HG03378 (cell line): Measurements from ENCODE around the gene OTUD7B.
"Not testable (repeated sequence)": the region's sequence is repeated elsewhere in the genome, so short reads cannot be mapped to it uniquely, and the experiment has no call there.

Experiments used
- ATAC-seq: cut with Tn5 transposase; IDR thresholded peaks from one replicate; pipeline ENCODE4 v1.9.1; 2021; ENCODE audit warnings: mild to moderate bottlenecking, moderate library complexity; ENCODE audit not compliant: unreplicated experiment

The OTUD7B gene

DNA sequence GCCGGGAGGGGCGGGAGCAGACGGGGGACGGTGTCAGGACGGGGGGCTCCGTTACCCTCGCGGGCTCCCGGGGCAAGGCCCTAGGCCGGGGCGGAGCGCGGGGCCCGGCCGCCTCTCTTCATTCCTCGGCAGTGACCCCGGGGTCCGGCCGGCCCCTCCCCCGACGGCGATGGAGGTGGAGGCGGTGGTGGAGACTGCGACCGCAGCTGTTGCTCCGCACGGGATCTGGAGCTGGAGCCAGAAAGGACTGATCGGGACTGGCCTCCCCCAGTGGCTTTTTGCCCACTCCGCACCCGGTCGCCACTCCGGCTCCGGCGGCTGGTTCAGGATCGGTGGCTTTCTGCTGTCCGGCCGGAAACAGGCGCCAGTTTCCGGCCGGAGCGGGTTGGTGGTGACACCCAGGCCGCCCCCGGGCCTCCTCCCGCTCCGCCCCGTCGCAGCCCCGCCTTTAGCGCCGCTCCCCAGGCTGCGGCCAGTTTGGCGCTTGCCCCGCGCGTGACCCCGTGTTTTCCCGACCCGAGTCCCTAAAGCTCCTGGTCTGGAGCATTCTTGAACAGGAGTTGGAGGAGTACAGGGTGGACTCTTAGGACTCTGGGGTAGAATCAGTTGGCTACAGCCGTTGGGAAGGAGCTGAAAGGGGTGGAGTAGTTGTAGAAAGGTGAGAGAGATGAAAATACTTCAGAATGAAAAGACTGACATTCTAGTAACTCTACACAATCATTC, at the start of gene OTUD7B:
TSS of gene OTUD7B (minus strand) at position 334 of the 723 bp plus-strand sequence. CDS start 33,216 bp downstream, outside the sequence.
- ATAC-seq: no peak

GRCh38 chr1:150060260-150060659, 49.7 kb upstream of the OTUD7B start:
- no peak for ATAC-seq

DNA sequence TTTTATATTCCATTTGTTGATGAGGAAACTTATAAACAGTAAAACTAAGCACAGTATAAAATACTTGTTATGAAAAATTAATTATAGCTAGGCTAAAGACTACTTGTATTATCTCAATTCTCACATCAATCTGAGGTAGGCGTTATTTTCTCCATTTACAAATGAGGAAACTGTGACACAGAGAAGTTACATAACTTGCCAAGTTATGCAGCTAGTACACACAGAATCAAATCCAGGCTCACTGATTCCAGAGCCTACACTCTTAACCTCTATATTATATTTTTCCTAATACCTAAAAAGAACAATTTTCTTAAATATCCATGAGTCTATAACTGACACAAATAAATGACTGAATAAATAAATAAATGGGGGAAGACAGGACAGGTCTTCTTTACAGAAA, 45.9 kb upstream of the OTUD7B start:
- no peak for ATAC-seq

DNA sequence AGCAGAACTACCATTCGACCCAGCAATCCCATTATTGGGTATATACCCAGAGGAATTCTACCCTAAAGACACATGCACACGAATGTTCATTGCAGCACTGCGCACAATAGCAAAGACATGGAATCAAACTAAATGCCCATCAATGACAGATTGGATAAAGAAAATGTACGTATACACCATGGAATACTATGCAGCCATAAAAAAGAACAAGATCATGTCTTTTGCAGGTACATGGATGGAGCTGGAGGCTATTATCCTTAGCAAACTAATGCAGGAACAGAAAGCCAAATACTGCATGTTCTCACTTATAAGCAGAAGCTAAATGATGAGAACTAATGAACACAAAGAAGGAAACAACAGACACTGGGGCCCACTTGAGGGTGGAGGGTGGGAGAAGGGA, 45.0 kb upstream of the OTUD7B start:
- not testable (repeated sequence) for ATAC-seq

DNA sequence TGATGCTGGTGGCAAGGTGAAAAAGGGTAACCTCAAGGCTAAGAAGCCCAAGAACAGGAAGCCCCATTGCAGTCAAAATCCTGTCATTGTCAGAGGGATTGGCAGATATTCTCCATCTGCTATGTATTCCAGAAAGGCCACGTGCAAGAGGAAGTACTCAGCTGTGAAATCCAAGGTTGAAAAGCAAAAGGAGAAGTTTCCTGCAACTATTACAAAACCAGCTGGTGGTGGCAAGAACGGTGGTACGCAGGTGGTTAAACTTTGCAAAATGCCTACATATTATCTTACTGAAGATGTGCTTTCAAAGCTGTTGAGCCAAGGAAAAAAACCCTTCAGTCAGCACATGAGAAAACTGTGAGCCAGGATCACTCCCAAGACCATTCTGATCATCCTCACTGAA, 43.4 kb upstream of the OTUD7B start:
- ATAC-seq: no peak

GRCh38 chr1:150051905-150052412, 41.4 kb upstream of the OTUD7B start:
- ATAC-seq: not testable (repeated sequence)

- no peak for ATAC-seq
Measured at GRCh38 chr1:150051089-150051373, 40.5 kb upstream of the OTUD7B start.

DNA sequence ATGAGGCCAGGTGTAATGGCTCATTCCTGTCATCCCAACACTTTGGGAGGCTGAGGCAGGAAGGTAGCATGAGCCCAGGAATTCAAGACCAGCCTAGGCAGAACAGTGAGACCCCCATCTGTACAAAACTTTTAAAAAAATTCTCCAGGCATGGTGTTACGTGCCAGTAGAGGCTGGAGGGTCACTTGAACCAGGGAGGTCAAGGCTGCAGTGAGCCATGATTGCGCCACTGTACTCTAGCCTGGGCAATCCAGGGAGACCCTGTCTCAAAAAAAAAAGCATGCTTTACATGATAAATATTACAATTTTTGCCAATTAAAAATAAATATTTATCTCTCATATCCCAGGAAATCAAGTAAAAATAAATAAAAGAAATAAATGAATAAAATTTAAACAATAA, 39.4 kb upstream of the OTUD7B start:
- no peak for ATAC-seq

DNA sequence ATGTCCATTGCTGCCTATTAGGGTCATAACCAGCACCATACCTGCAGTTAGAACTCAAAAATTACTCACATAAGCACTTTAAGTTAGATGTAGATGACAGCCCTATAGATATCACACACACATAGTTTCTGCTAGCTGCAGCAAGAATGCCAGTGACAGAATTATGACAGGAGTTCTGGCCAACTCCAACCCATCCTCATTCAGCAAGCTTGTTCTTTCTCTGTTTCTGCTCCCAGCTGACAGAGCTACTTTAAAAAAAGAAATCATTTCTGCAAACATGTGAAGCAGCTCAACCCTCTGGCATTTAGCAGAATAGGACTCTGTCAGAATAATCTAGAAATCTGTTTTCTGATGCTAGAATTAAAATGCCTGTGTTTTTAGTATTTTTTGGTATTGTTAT, 23.8 kb upstream of the OTUD7B start:
- ATAC-seq: no peak

GRCh38 chr1:150028322-150028721, 17.8 kb upstream of the OTUD7B start:
- no peak for ATAC-seq

DNA sequence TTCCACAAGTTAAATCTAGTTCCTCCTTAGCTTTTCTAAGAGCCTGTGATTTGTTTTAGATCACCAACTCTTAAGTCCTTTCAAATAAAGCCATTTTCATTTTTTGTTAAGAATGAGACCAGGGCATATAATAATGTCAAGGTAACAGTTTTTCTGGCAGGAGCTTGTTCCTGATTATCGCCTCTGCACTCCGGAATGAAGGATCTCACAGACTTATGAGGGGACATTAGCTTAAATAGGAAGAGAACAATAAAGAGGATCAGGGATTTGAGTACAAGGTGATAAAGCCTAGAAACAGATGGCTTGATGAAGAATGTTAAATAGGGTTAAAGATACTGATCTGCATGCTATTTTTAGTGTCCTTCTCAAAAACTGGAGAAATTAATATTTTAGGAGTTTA, 13.6 kb upstream of the OTUD7B start:
- no peak for ATAC-seq

DNA sequence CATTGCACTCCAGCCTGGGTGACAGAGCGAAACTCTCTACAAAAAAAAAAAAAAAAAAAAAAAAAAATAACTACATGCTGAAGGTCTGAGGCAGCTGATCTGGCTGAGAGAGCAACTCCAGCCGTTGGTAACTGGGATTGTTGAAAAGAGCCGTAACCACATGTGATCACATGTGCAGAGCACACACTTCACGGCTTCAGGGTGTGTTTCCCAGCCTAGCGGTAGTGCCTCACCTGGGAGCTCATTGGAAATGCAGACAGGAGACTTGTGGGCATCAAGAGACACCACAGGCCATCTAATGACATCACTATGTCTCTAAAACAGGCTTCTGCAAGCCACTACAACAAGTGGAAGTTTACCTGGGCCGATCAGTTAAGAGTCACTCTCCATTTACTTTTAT, 11.8 kb upstream of the OTUD7B start:
- ATAC-seq: no peak

DNA sequence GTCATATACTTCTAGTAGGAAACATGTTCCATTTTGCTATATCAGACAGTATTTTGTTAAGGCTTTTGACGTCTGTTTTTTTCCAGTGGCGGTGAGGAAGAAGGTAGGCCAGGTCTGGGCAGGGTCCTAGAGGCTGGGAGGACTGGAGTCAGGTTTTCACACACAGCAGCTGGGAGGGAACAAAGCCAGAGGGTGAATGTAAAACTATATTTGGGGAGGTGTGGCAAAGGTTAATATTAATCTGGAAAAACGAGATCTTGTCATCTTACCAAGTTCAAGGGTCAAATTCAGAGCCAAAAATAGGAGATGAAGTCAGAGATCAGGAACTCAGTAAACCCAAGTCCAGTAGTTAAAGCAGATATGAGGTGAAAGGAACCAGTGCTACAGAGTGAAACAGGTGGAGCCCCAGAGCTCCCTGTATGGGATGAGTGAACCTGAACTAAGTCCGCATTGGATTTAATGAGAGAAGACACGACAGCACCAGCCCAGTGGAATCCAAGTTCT, 10.7 kb upstream of the OTUD7B start:
- ATAC-seq: no peak

DNA sequence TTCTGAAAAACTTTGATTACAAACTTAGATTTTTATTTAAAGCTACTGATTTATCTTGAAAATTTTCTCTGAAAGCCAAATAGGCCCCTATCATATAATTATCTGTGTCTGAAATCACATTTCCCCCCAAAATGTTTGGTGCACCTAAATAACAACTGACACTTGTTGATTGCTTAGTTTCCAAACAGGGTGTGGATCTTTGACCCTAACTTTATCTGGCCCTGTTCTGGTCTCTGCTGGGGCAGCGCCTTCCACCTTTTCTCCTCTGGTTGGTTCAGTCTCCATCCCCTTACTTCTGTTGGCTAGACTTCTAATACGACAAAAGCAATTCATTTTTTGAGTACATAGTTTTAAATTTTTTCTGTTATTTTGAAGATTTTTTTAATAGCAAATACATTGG, 10.2 kb upstream of the OTUD7B start:
- ATAC-seq: no peak

GRCh38 chr1:150018165-150018564, 7.6 kb upstream of the OTUD7B start:
- ATAC-seq: no peak

- ATAC-seq: no peak
Measured at GRCh38 chr1:150017206-150017750, 6.8 kb upstream of the OTUD7B start.

GRCh38 chr1:150015651-150016131, 5.2 kb upstream of the OTUD7B start:
- ATAC-seq: no peak

- no peak for ATAC-seq
Measured at GRCh38 chr1:150012611-150013010, 2.1 kb upstream of the OTUD7B start.

DNA sequence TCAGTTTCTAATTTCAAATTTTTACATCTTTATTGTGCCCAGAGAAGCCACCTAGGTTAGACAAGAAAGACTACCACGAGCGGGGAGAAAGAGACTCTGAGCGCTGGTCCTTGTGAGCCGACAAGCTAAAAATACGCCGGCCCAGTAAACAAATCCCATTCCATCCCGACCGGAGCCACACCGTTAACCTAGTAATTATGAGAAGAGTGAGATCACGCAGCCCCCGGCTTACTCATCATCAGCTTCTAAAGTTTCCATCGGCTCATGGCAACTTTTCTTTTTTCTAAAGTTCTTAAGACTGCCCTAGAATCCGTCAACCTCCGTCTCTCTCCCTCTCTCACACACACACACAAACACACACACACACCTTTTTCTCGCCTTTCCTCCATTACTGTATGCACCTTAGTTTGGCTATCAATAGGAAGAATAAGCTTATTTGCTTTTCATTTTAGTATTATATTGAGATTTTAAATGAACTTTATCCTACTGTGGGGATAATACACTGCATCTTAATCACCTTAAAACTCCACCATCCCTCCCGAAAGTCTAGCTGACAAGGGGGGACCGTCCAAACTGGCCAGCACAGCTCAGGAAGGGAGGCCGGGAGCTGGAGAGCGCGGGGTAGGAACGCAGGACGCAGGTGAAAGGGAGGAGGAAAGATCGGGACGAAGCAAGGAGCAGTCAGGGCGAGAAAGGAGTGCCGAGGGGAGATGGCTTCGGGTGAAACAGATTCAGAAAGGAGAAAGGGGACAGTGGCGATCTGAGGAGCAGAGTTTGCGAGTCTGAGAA, 728 bp downstream of the OTUD7B start:
- ATAC-seq: no peak

DNA sequence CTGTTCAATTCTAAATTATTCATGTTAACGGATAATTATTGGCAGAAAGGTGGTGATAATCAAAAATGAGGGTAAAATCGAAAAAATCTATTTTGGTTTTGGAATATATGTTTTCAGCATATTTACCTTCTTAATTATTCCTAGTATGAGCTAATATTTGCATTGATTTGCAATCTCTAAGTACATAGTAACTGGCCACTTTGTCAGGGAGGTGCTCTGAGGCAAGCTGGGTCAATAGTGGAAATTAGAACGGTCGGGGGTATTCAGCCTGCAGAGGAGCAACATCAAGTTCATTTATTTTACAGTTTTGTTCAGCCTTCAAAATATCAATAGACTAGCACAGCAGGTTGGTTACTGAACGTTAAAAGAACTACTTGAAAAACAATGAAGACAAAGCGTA, 1.8 kb downstream of the OTUD7B start:
- no peak for ATAC-seq

GRCh38 chr1:150006881-150007421, 3.6 kb downstream of the OTUD7B start:
- ATAC-seq: no peak
